ENCODE results near the gene ATXN1.

DNA sequence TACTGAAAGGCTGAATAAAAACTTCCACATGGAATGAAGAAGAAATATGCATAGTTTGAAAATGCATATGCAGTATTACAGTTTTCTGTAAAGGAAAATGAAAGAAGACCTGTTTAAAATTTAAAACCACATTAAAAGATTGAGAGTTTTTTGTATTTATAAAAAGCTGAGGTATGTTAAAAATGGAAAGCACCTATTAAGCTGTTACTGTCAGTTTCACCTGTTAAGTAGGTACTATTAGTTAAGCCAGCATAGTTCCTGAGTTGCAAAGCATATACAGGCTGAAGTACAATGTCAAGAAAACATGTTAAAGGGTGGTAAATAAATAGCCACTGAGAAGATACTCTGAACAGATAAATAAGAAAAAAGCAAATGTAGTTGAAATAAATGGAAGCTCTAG, 69.9 kb downstream of the ATXN1 start:
- TF ChIP-seq POLR2A (IDR thresholded peaks at IDR 0.05; ENCODE audit: low read length): no peak
- TF ChIP-seq GATA1 (IDR thresholded peaks at IDR 0.05; ENCODE audit: low read depth, low read length): no peak
